Stomach (tissue), 4 donors: ENCODE data around the gene LMF2.

Source experiments
- CTCF ChIP-seq, 7 experiments: fragments of 450-650 bp in 4 of 7; fragments of 200-600 bp in 3 of 7; sonication (generic) in 3 of 7; IDR thresholded peaks; one replicate each; pipeline ENCODE4 v1.5.1; 2016 to 2019; ENCODE audit warnings: antibody characterized with exemption in 7 of 7, control low read depth in 2 of 7, mild to moderate bottlenecking in 1 of 7
- EP300 ChIP-seq: sonication (generic); formaldehyde crosslinking; IDR thresholded peaks from one replicate; pipeline ENCODE4 v1.6.1; 2017; ENCODE audit warnings: antibody characterized with exemption
- POLR2A ChIP-seq, 4 donors: fragments of 450-650 bp; IDR thresholded peaks; one replicate each; pipeline ENCODE4 v1.6.1; 2016; ENCODE audit warnings: antibody characterized with exemption in 4 of 4, control low read depth in 2 of 4, mild to moderate bottlenecking in 1 of 4, moderate library complexity in 1 of 4
- POLR2AphosphoS5 ChIP-seq, 3 donors: sonication (generic); formaldehyde crosslinking; IDR thresholded peaks; one replicate each; pipeline ENCODE4 v1.6.1; 2016; ENCODE audit warnings: antibody characterized with exemption in 3 of 3

GRCh38 chr22:50505276-50505775, 2.2 kb downstream of the LMF2 start:
- TF ChIP-seq CTCF (IDR thresholded peaks at IDR 0.05) (no peak), POLR2A (IDR thresholded peaks at IDR 0.05) (no peak), EP300 (no peak), POLR2AphosphoS5 (IDR thresholded peaks at IDR 0.05) (no peak)
